Measurements from ENCODE around the gene GFOD1. TPM values are rescaled to one million over a fixed set of nuclear protein-coding genes. Genes with fewer than 3 reads are reported as not detected.

Gene GFOD1
- total and polyA plus RNA-seq, 4 donors, result 2.6 to 16.8 (median 5.0) TPM

DNA sequence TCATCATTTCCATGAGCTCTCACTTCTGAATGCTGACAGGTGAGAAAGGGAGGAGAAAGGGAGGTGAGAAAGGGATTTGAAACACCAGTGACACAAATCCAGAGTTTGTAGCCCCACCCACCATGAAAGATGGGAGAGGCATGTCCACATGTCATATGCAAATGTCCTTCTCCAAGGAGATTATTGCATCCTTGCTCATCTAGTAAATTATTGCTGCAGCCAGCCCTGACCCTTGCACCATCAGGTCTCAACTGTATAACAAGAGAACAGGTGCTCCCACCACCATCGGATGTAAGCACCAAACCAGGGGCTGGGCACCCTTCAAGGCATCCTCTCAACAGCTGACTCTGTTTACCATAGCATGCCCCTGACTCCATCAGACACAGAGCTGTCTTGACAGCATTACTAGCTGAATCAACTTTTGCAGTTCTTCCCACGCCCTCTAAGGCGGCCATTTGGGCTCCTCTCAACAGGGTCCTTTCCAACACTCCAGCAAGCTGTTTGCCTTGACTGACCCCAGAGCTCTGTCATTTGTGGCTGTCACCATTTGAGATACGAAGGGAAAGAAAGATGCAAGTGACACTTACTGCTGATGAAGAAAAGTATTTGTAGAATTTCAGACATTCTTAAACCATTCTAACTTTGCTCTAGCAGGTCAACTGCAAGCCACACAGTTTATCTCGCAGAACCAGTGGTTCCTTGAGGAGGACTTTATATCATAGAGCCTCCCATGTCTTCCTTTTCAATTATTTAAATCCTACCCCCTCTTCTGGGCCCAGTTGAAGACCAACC is 14.2 kb downstream of the GFOD1 start:
- no peaks in the 10 kb centered on the region for H3K27me3 ChIP-seq (ENCODE audit: control insufficient read depth in 4 of 4, insufficient read depth in 4 of 4, low read length in 3 of 4)
- 92% methylated on average over 5 of the region's 5 CpGs for WGBS
- no peak overlapping the region for H3K9ac ChIP-seq (ENCODE audit: low read depth in 1 of 2, low read length in 2 of 2)
- no peak overlapping the region for H3K27ac ChIP-seq (ENCODE audit: low read depth in 1 of 2, low read length in 2 of 2)
- H3K9me3 ChIP-seq (ENCODE audit: control insufficient read depth in 4 of 4, low read length in 3 of 4), result no peaks in the 10 kb centered on the region
- peaks cover 0 to 2% (median 0%) of the 10 kb centered on the region in 4 donors for H3K36me3 ChIP-seq (ENCODE audit: control insufficient read depth in 4 of 4, insufficient read depth in 3 of 4, low read depth in 1 of 4, low read length in 3 of 4)
- no peak overlapping the region for H3K4me3 ChIP-seq (ENCODE audit: low read depth in 1 of 3, low read length in 3 of 3)
- no peak for TF ChIP-seq GABPA (IDR thresholded peaks at IDR 0.05 in 1 of 2, conservative IDR thresholded peaks at IDR 0.05 in 1 of 2)
- TF ChIP-seq, protein P1, sequence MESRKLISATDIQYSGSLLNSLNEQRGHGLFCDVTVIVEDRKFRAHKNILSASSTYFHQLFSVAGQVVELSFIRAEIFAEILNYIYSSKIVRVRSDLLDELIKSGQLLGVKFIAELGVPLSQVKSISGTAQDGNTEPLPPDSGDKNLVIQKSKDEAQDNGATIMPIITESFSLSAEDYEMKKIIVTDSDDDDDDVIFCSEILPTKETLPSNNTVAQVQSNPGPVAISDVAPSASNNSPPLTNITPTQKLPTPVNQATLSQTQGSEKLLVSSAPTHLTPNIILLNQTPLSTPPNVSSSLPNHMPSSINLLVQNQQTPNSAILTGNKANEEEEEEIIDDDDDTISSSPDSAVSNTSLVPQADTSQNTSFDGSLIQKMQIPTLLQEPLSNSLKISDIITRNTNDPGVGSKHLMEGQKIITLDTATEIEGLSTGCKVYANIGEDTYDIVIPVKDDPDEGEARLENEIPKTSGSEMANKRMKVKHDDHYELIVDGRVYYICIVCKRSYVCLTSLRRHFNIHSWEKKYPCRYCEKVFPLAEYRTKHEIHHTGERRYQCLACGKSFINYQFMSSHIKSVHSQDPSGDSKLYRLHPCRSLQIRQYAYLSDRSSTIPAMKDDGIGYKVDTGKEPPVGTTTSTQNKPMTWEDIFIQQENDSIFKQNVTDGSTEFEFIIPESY (IDR thresholded peaks at IDR 0.05), result no peak
- TF ChIP-seq NR2F2 (IDR thresholded peaks at IDR 0.05), result no peak
- TF ChIP-seq HNF4A (conservative IDR thresholded peaks at IDR 0.05), result no peak
- no peak for TF ChIP-seq HNF4G (IDR thresholded peaks at IDR 0.05)
- no peak for TF ChIP-seq RAD21 (IDR thresholded peaks at IDR 0.05)
- TF ChIP-seq RXRA (IDR thresholded peaks at IDR 0.05), result no peak
- TF ChIP-seq YY1 (IDR thresholded peaks at IDR 0.05), result no peak
- TF ChIP-seq JUND (IDR thresholded peaks at IDR 0.05), result no peak
- no peak for TF ChIP-seq SP1 (IDR thresholded peaks at IDR 0.05)
- TF ChIP-seq, protein P2, sequence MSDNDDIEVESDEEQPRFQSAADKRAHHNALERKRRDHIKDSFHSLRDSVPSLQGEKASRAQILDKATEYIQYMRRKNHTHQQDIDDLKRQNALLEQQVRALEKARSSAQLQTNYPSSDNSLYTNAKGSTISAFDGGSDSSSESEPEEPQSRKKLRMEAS (IDR thresholded peaks at IDR 0.05), result no peak
- TF ChIP-seq, protein P3, sequence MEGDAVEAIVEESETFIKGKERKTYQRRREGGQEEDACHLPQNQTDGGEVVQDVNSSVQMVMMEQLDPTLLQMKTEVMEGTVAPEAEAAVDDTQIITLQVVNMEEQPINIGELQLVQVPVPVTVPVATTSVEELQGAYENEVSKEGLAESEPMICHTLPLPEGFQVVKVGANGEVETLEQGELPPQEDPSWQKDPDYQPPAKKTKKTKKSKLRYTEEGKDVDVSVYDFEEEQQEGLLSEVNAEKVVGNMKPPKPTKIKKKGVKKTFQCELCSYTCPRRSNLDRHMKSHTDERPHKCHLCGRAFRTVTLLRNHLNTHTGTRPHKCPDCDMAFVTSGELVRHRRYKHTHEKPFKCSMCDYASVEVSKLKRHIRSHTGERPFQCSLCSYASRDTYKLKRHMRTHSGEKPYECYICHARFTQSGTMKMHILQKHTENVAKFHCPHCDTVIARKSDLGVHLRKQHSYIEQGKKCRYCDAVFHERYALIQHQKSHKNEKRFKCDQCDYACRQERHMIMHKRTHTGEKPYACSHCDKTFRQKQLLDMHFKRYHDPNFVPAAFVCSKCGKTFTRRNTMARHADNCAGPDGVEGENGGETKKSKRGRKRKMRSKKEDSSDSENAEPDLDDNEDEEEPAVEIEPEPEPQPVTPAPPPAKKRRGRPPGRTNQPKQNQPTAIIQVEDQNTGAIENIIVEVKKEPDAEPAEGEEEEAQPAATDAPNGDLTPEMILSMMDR (IDR thresholded peaks at IDR 0.05; ENCODE audit: low read depth, low read length, missing input control), result no peak
- TF ChIP-seq FOXA2 (IDR thresholded peaks at IDR 0.05), result no peak
- TF ChIP-seq TAF1 (conservative IDR thresholded peaks at IDR 0.05), result no peak
- TF ChIP-seq, protein P4, sequence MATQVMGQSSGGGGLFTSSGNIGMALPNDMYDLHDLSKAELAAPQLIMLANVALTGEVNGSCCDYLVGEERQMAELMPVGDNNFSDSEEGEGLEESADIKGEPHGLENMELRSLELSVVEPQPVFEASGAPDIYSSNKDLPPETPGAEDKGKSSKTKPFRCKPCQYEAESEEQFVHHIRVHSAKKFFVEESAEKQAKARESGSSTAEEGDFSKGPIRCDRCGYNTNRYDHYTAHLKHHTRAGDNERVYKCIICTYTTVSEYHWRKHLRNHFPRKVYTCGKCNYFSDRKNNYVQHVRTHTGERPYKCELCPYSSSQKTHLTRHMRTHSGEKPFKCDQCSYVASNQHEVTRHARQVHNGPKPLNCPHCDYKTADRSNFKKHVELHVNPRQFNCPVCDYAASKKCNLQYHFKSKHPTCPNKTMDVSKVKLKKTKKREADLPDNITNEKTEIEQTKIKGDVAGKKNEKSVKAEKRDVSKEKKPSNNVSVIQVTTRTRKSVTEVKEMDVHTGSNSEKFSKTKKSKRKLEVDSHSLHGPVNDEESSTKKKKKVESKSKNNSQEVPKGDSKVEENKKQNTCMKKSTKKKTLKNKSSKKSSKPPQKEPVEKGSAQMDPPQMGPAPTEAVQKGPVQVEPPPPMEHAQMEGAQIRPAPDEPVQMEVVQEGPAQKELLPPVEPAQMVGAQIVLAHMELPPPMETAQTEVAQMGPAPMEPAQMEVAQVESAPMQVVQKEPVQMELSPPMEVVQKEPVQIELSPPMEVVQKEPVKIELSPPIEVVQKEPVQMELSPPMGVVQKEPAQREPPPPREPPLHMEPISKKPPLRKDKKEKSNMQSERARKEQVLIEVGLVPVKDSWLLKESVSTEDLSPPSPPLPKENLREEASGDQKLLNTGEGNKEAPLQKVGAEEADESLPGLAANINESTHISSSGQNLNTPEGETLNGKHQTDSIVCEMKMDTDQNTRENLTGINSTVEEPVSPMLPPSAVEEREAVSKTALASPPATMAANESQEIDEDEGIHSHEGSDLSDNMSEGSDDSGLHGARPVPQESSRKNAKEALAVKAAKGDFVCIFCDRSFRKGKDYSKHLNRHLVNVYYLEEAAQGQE (IDR thresholded peaks at IDR 0.05), result no peak
- TF ChIP-seq FOXA1 (IDR thresholded peaks at IDR 0.05), result no peak
- H3K4me1 ChIP-seq (ENCODE audit: control insufficient read depth in 4 of 4, insufficient read depth in 4 of 4, low read length in 3 of 4), result peaks cover 2 to 17% (median 5%) of the 10 kb centered on the region in 4 donors
- no peak for DNase-seq (ENCODE audit: low spot score)
